NCI-H1105 (cell line): Measurements from ENCODE around the gene SENP7.
A peak's percentile ranks its signal among the peaks of the same experiment; 100 is the strongest.
"Not testable (repeated sequence)": the region's sequence is repeated elsewhere in the genome, so short reads cannot be mapped to it uniquely, and the experiment has no call there.

Experiments
- DNase-seq: peaks from one replicate; lab custom pipeline; 2025; lab: John Stamatoyannopoulos, UW

SENP7 gene

GRCh38 chr3:101512646-101513418 is at the start of gene SENP7:
Gene SENP7, minus strand, starts transcription at chr3:101513212. Its CDS starts 82 bp downstream, at chr3:101513130.
- DNase-seq: peak; percentile 85

- DNase-seq: peak; percentile 86
Observed at GRCh38 chr3:101561630-101562328, 48.8 kb upstream of the SENP7 start, which contains the start of gene TRMT10C. Gene TRMT10C, plus strand, starts transcription at chr3:101561868. Its CDS starts 2,914 bp downstream, at chr3:101564782.

- DNase-seq: no peak
Observed at GRCh38 chr3:101556064-101556463, 43.1 kb upstream of the SENP7 start.

GRCh38 chr3:101553381-101553780 is 40.4 kb upstream of the SENP7 start:
- not testable (repeated sequence) for DNase-seq

- DNase-seq: not testable (repeated sequence)
Observed at GRCh38 chr3:101551359-101552081, 38.5 kb upstream of the SENP7 start.

GRCh38 chr3:101549473-101549872 is 36.5 kb upstream of the SENP7 start:
- DNase-seq: no peak

- no peak for DNase-seq
Observed at GRCh38 chr3:101548527-101549105, 35.6 kb upstream of the SENP7 start.

- no peak for DNase-seq
Observed at GRCh38 chr3:101544161-101544850, 31.3 kb upstream of the SENP7 start.

- DNase-seq: no peak
Observed at GRCh38 chr3:101542957-101543356, 29.9 kb upstream of the SENP7 start.

- DNase-seq: not testable (repeated sequence)
Observed at GRCh38 chr3:101536955-101537354, 23.9 kb upstream of the SENP7 start.

- DNase-seq: no peak
Observed at GRCh38 chr3:101536266-101536665, 23.3 kb upstream of the SENP7 start.

GRCh38 chr3:101535221-101535620 is 22.2 kb upstream of the SENP7 start:
- DNase-seq: no peak

GRCh38 chr3:101533603-101533968 is 20.6 kb upstream of the SENP7 start:
- DNase-seq: no peak

GRCh38 chr3:101532783-101533602 is 20.0 kb upstream of the SENP7 start:
- DNase-seq: no peak

- DNase-seq: no peak
Observed at GRCh38 chr3:101531473-101532086, 18.6 kb upstream of the SENP7 start.

GRCh38 chr3:101530686-101531047 is 17.7 kb upstream of the SENP7 start:
- DNase-seq: no peak

GRCh38 chr3:101529816-101530685 is 17.0 kb upstream of the SENP7 start:
- no peak for DNase-seq

- DNase-seq: no peak
Observed at GRCh38 chr3:101527906-101528305, 14.9 kb upstream of the SENP7 start.

GRCh38 chr3:101527441-101527840 is 14.4 kb upstream of the SENP7 start:
- DNase-seq: no peak
